GM12873 (cell line): Measurements from ENCODE around the gene SMPD4.

Experiments
- CTCF ChIP-seq: IDR thresholded peaks from 2 replicates; pipeline ENCODE4 v1.5.1; 2012; ENCODE audit warnings: low read depth, mild to moderate bottlenecking, moderate library complexity, low read length, control low read depth; ENCODE audit not compliant: insufficient read depth; ENCODE audit errors: missing control alignments

The SMPD4 gene

GRCh38 chr2:130181325-130181879, at the start of gene SMPD4:
TSS of gene SMPD4 (minus strand) at chr2:130181602. CDS start at chr2:130176592, 5,010 bp downstream.
- TF ChIP-seq CTCF, result no peak

GRCh38 chr2:130198343-130198742, 16.9 kb upstream of the SMPD4 start, which contains the start of gene TUBA3E:
TSS of gene TUBA3E (minus strand) at chr2:130198439. CDS start at chr2:130198360, 79 bp downstream.
- TF ChIP-seq CTCF, result no peak

- TF ChIP-seq CTCF, result no peak
Measured at GRCh38 chr2:130190237-130190636, 8.8 kb upstream of the SMPD4 start.

- no peak for TF ChIP-seq CTCF
Measured at GRCh38 chr2:130187268-130187667, 5.9 kb upstream of the SMPD4 start.

GRCh38 chr2:130186391-130186790, 5.0 kb upstream of the SMPD4 start:
- TF ChIP-seq CTCF, result no peak

GRCh38 chr2:130185896-130186295, 4.5 kb upstream of the SMPD4 start:
- TF ChIP-seq CTCF, result no peak

- TF ChIP-seq CTCF, result no peak
Measured at GRCh38 chr2:130185436-130185835, 4.0 kb upstream of the SMPD4 start.
